ENCODE results near the gene PIGL.

PIGL gene

GRCh38 chr17:16250635-16251034 lies 33.6 kb downstream of the PIGL start:
- no peaks in the 10 kb centered on the region for H3K27me3 ChIP-seq (ENCODE audit: insufficient read depth, low read length, poor library complexity)
- H3K4me2 ChIP-seq (ENCODE audit: insufficient read depth, low read length), result no peak overlapping the region
- H3K4me1 ChIP-seq (ENCODE audit: insufficient read depth, low read length), result no peaks in the 10 kb centered on the region
- H3K9ac ChIP-seq (ENCODE audit: low read depth, low read length), result no peak overlapping the region
- H3K4me3 ChIP-seq (ENCODE audit: low read depth in 1 of 2, low read length in 2 of 2), result no peak overlapping the region
- TF ChIP-seq EZH2 (IDR thresholded peaks at IDR 0.05; ENCODE audit: borderline replicate concordance, low read depth, low read length, severe bottlenecking), result no peak
- TF ChIP-seq, protein P1, sequence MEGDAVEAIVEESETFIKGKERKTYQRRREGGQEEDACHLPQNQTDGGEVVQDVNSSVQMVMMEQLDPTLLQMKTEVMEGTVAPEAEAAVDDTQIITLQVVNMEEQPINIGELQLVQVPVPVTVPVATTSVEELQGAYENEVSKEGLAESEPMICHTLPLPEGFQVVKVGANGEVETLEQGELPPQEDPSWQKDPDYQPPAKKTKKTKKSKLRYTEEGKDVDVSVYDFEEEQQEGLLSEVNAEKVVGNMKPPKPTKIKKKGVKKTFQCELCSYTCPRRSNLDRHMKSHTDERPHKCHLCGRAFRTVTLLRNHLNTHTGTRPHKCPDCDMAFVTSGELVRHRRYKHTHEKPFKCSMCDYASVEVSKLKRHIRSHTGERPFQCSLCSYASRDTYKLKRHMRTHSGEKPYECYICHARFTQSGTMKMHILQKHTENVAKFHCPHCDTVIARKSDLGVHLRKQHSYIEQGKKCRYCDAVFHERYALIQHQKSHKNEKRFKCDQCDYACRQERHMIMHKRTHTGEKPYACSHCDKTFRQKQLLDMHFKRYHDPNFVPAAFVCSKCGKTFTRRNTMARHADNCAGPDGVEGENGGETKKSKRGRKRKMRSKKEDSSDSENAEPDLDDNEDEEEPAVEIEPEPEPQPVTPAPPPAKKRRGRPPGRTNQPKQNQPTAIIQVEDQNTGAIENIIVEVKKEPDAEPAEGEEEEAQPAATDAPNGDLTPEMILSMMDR (IDR thresholded peaks at IDR 0.05; ENCODE audit: borderline replicate concordance, extremely low read depth, low read length, poor library complexity, severe bottlenecking), result no peak
- no peak for DNase-seq
- no peaks in the 10 kb centered on the region for H3K9me3 ChIP-seq (ENCODE audit: insufficient read depth, low read length, severe bottlenecking)
- H3K36me3 ChIP-seq (ENCODE audit: insufficient read depth, low read length), result peaks cover 3% of the 10 kb centered on the region; the same call in 1 of the 2 replicates
- H3K27ac ChIP-seq (ENCODE audit: low read length), result no peak overlapping the region
- no peak overlapping the region for H2AFZ ChIP-seq (ENCODE audit: low read depth, low read length)
- peaks cover 3% of the 10 kb centered on the region; the same call in 1 of the 2 replicates for H3K79me2 ChIP-seq (ENCODE audit: insufficient read depth, low read length)
- H4K20me1 ChIP-seq (ENCODE audit: insufficient read depth, low read length), result no peaks in the 10 kb centered on the region
- ATAC-seq (ENCODE audit: insufficient read depth, low read depth), result no peak

DNA sequence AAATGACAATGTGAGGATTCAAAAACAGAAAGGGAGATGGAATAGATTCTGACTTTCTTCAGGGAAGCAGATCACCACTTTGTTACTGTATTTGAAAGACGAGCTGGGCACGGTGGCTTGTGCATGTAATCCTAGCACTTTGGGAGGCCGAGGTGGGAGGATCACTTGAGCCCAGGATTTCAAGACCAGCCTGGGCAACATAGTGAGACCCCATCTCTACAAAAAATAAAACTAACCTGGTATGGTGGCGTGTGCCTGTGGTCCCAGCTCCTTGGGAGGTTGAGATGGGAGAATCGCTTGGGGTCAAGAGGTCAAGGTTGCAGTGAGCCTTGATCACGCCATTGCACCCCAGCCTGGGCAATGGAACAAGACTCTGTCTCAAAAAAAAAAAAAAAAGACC lies 34.0 kb downstream of the PIGL start:
- Histone ChIP-seq H3K9me3 (ENCODE audit: insufficient read depth, low read length, severe bottlenecking) (no peaks in the 10 kb centered on the region), H3K4me1 (ENCODE audit: insufficient read depth, low read length) (no peaks in the 10 kb centered on the region), H3K9ac (ENCODE audit: low read depth, low read length) (no peak overlapping the region), H2AFZ (ENCODE audit: low read depth, low read length) (no peak overlapping the region), H3K4me3 (ENCODE audit: low read depth in 1 of 2, low read length in 2 of 2) (no peak overlapping the region), H3K4me2 (ENCODE audit: insufficient read depth, low read length) (no peak overlapping the region), H4K20me1 (ENCODE audit: insufficient read depth, low read length) (no peaks in the 10 kb centered on the region), H3K27me3 (ENCODE audit: insufficient read depth, low read length, poor library complexity) (no peaks in the 10 kb centered on the region), H3K79me2 (ENCODE audit: insufficient read depth, low read length) (peaks cover 3% of the 10 kb centered on the region; the same call in 1 of the 2 replicates), H3K27ac (ENCODE audit: low read length) (no peak overlapping the region), H3K36me3 (ENCODE audit: insufficient read depth, low read length) (peaks cover 3% of the 10 kb centered on the region; the same call in 1 of the 2 replicates)
- ATAC-seq (ENCODE audit: insufficient read depth, low read depth), result no peak
- TF ChIP-seq, protein P1 (IDR thresholded peaks at IDR 0.05; ENCODE audit: borderline replicate concordance, extremely low read depth, low read length, poor library complexity, severe bottlenecking), result no peak
- TF ChIP-seq EZH2 (IDR thresholded peaks at IDR 0.05; ENCODE audit: borderline replicate concordance, low read depth, low read length, severe bottlenecking), result no peak
- no peak for DNase-seq

DNA sequence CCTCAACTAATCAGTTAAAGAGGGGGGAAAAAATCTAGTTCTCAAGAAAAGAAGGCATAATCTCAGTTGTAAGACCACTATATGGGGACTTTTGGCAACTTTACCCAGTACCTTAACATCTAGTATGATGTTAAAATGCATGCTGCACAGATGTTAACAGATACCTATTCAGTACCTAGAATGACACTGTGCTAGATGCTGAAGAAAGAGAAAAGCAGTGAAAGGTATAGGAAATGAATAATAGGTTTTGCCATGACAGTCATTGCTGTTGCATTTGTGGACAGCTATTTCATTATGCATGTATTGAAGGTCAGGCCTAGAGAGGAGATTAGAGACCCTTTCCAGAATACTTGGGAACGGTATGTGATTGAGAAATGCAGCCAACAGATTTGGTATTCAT lies 34.5 kb downstream of the PIGL start:
- no peak overlapping the region for H2AFZ ChIP-seq (ENCODE audit: low read depth, low read length)
- H3K9me3 ChIP-seq (ENCODE audit: insufficient read depth, low read length, severe bottlenecking), result no peaks in the 10 kb centered on the region
- H3K79me2 ChIP-seq (ENCODE audit: insufficient read depth, low read length), result peaks cover 3% of the 10 kb centered on the region; the same call in 1 of the 2 replicates
- H3K27me3 ChIP-seq (ENCODE audit: insufficient read depth, low read length, poor library complexity), result no peaks in the 10 kb centered on the region
- ATAC-seq (ENCODE audit: insufficient read depth, low read depth) (no peak), DNase-seq (no peak)
- H3K4me1 ChIP-seq (ENCODE audit: insufficient read depth, low read length), result no peaks in the 10 kb centered on the region
- no peaks in the 10 kb centered on the region for H4K20me1 ChIP-seq (ENCODE audit: insufficient read depth, low read length)
- no peak overlapping the region for H3K4me3 ChIP-seq (ENCODE audit: low read depth in 1 of 2, low read length in 2 of 2)
- H3K4me2 ChIP-seq (ENCODE audit: insufficient read depth, low read length), result no peak overlapping the region
- H3K36me3 ChIP-seq (ENCODE audit: insufficient read depth, low read length), result peaks cover 3% of the 10 kb centered on the region; the same call in 1 of the 2 replicates
- H3K9ac ChIP-seq (ENCODE audit: low read depth, low read length), result no peak overlapping the region
- no peak overlapping the region for H3K27ac ChIP-seq (ENCODE audit: low read length)
- no peak for TF ChIP-seq EZH2 (IDR thresholded peaks at IDR 0.05; ENCODE audit: borderline replicate concordance, low read depth, low read length, severe bottlenecking)
- TF ChIP-seq, protein P1 (IDR thresholded peaks at IDR 0.05; ENCODE audit: borderline replicate concordance, extremely low read depth, low read length, poor library complexity, severe bottlenecking), result no peak
